Activated CD4-positive, alpha-beta T cell treated with anti-CD3 and anti-CD28 coated beads for 1 hour (primary cell): ENCODE measurements around the gene WSB1.

Experiments used
- DNase-seq: peaks from one replicate; pipeline ENCODE4 v3.0.0-alpha.2; 2020

Gene WSB1

DNA sequence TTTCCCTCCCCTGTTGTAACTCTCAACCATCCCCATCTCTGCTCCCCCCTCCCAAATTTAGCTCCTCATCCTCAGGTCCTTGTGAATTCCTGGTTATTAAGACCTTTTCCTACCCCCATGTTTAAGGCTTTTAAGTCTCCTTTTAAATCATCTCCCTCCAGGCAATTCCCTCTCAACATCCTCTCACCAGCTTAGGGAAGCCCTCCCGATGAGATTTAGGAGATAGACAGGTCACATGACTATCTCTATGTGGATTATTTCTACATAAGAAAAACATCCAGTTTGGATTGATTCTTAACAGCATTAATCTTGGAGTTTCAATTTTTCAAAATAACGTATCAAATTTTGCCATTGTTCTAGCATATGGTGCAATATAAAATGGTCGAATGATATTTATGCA is 12.5 kb upstream of the WSB1 start:
- no peak for DNase-seq

DNA sequence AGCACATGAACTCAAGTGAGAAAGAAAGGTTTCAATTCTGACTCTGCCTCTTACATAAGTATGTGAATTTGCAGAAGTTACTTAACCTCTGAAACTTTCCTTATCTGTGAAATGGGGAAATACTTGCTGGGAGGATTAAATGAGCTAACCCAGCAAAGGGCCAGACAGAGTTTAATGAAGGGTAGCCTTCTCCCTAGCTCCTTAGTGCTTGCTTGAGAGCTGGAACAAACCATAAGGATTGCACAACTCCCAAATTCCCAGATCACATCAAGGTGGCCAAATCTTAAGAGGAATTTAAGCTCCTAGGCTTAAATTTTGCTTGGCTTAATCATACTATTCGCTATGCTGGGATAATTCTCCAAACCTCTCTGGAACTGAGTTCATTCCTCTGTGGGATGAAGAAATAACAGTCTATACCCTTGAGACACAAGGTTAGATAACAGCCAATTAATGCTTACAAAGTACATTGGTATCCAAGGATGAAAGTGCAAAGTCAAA is 11.8 kb upstream of the WSB1 start:
- no peak for DNase-seq

GRCh38 chr17:27283060-27283459 is 10.9 kb upstream of the WSB1 start:
- no peak for DNase-seq

DNA sequence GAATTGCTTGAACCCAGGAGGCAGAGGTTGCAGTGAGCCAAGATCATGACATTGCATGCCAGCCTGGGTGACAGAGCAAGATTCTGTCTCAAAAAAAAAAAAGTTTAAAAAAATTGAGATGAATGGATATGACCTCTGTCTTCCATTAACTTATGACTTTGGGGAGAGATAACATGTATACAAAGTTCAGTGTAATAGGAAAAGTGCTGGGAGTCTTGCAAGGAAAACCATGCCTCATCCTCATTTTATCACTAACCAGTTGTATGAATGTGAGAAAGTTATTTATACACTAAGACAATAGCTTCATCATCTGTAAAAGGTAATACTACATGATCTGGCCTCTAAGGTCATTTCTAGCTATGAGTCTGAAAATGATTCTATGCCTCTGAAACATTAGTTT is 10.2 kb upstream of the WSB1 start:
- no peak for DNase-seq

DNA sequence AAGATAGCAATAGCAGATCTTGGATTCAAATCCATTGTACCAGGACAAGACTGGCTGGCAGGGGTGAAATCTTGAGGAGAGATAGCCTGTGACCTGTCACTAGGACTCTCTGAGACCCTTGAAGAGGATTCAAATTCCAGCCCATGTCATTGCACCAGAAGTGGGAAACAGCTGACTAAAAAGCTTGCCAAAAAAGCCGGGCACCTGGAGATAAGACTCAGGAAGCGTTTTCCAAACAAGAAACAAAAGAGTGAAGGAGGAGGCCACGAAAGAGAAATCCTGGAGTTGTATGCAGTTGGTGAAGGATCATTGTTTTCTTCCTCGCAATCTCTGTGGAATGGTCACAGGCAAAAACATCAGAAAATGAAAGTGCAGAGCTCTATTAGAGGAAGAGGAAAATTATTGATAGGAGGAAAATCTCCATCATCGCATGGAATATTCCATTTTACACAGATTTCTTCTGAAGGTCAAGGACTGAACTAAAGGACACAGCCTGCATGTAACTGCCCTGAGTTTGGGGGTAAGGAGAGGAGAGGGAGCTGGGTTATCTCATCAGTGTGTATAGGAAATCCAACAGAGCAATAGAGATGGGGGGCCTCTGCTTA is 9.0 kb upstream of the WSB1 start:
- no peak for DNase-seq

DNA sequence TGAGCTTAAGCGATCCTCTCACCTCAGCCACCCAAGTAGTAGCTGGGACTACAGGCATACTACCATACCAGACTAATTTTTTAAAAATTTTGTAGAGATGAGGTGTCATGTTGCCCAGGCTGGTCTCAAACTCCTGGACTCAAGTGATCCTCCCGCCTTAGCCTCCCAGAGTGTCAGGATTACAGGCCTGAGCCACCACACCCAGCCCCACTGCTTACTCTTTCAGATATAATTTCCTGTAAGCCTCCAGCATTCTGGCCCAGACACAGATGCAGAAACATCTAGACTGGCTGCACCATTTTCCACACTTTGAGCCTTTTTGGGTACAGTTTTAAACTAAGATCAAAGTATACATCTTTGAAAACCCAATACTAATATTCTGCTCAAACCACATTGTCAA is 8.4 kb upstream of the WSB1 start:
- no peak for DNase-seq

DNA sequence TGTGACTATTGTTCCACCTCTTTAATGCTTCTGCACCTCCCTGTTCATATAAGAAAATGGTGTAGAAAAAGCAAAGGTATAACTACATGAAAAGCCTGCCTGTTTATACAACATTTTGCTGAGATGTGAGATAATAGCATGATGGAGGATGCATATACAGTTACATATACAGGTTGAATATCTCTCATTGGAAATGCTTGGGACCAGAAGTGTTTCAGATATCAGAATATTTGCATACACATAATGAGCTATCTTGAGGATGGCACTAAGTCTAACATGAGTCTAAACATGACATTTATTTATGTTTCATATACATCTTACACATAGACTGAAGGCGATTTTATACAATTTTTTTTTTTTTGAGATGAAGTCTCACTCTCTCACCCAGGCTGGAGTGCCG is 5.7 kb upstream of the WSB1 start:
- no peak for DNase-seq

- DNase-seq: no peak
Measured at GRCh38 chr17:27289856-27290255, 4.1 kb upstream of the WSB1 start.

DNA sequence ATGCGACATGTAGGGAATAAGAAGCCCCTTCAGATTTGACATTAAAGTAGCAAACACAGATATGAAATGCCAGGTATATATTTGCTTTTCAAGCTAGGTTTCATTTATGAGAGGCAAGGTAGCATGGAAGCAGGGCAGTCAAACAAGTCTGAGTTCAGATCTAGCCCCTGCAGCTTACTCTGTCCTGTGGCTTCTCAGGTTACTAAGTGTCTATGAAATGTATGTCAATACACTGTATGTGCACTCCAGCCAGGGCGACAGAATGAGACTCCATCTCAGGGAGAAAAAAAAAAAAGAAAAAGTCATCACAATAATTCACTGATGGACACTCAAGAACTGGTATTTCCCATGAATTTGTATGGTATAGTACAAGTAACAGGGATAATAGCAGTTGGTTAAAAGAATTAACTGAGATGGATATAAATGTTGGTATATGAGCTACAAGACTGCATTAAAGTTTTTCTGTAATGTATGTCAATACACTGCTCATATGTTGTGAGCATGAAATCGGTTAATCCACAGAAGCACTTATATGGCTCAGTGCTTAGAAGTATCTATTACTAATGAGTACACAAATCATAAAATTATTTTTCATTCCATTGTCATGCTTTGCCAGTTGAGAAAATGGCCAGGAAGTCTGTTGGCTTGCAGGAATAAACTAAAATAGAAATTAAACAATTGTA is 2.9 kb upstream of the WSB1 start:
- no peak for DNase-seq

GRCh38 chr17:27293359-27293897 is 486 bp upstream of the WSB1 start:
- no peak for DNase-seq

GRCh38 chr17:27294689-27295630 is 1.0 kb downstream of the WSB1 start:
- peak; percentile 15 for DNase-seq

DNA sequence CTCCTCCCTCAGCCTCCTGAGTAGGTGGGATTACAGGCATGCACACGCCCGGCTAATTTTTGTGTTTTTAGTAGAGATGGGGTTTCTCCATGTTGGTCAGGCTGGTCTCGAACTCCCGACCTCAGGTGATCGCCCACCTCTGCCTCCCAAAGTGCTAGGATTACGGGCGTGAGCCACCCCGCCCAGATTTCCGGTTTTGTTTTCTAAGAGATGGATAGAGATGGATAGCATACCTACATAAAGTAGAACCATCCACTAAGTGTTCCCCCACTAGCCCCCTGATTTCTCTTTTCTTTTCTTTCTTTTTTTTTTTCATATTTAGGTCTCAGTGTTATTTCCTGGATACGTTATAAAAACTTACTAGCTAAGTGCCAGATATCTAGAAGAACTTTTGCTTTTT is 2.0 kb downstream of the WSB1 start:
- DNase-seq: no peak

GRCh38 chr17:27296428-27296979 is 2.6 kb downstream of the WSB1 start:
- no peak for DNase-seq

- DNase-seq: no peak
Measured at GRCh38 chr17:27299384-27300049, 5.6 kb downstream of the WSB1 start.

GRCh38 chr17:27303734-27304133 is 9.8 kb downstream of the WSB1 start:
- DNase-seq: no peak

- no peak for DNase-seq
Measured at GRCh38 chr17:27306276-27306835, 12.4 kb downstream of the WSB1 start.

- DNase-seq: no peak
Measured at GRCh38 chr17:27310565-27311110, 16.7 kb downstream of the WSB1 start.

DNA sequence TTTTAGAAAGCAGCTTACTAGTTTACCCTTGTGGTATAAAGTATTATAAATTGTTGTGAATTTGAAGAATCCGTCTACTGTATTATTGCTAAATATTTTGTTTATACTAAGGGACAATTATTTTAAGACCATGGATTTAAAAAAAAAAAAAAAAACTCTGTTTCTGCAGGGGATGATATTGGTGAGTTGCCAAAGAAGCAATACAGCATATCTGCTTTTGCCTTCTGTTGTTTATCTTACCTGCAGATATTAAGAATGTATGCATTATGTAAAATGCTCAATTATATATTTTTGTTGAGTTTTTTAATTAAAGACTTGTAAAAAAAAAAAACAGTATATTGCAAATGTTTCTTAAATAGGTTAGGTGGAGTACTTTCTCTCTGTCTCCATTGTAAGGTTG is 19.4 kb downstream of the WSB1 start:
- no peak for DNase-seq

DNA sequence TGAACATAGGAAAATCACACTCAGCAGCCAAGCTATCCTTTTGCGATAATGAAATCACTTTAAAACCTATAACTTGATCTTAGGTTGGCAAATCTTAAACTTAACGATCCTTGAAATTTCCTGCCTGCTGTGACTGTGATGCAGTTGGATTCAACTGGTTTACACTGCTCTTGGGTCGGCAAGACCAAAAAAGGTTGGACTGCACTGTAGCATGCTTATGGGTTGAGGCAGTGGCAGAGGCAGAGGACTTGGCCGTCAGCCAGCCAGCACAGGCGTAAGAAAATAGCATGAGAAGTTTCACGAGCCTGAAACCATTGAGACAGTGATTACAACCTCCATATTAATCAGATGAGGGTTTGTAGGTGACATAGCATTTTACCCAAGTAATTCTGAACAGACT is 21.4 kb downstream of the WSB1 start:
- no peak for DNase-seq

- no peak for DNase-seq
Measured at GRCh38 chr17:27315796-27316465, 22.0 kb downstream of the WSB1 start.

- no peak for DNase-seq
Measured at GRCh38 chr17:27318228-27318627, 24.3 kb downstream of the WSB1 start.
